Gastroesophageal sphincter (tissue), 4 donors: ENCODE measurements around the gene SCO2. TPM values are rescaled to one million over a fixed set of nuclear protein-coding genes. Genes with fewer than 3 reads are reported as not detected.

Experiments used
- ATAC-seq: fragments of 150-250 bp; one replicate; pipeline ENCODE4 v1.9.1; 2016; ENCODE audit warnings: mild to moderate bottlenecking, moderate library complexity
- H3K27ac ChIP-seq, 4 donors: fragments of 200-600 bp; sonication (generic) in 3 of 4; 1 replicate in 3 of 4; 2 replicates in 1 of 4; pipeline ENCODE4 v1.5.1; 2016 to 2019
- H3K27me3 ChIP-seq: fragments of 200-600 bp; sonication (generic); one replicate; pipeline ENCODE4 v1.5.1; 2019
- H3K36me3 ChIP-seq, 2 donors: fragments of 200-600 bp; sonication (generic); one replicate each; pipeline ENCODE4 v1.5.1; 2019; ENCODE audit warnings: control low read depth in 1 of 2
- H3K4me1 ChIP-seq, 3 donors: fragments of 200-600 bp; sonication (generic); 1 replicate in 2 of 3; 2 replicates in 1 of 3; pipeline ENCODE4 v1.5.1; 2016 to 2019; ENCODE audit warnings: control low read depth in 2 of 3
- H3K4me3 ChIP-seq, 2 donors: fragments of 200-600 bp; sonication (generic); one replicate each; pipeline ENCODE4 v1.5.1; 2019; ENCODE audit warnings: mild to moderate bottlenecking in 1 of 2, moderate library complexity in 1 of 2
- H3K9me3 ChIP-seq, 3 donors: fragments of 200-600 bp; sonication (generic); one replicate each; pipeline ENCODE4 v1.5.1; 2017 to 2019; ENCODE audit warnings: control low read depth in 2 of 3
- CTCF ChIP-seq, 4 experiments: fragments of 200-600 bp in 2 of 4; fragments of 450-650 bp in 2 of 4; sonication (generic) in 1 of 4; IDR thresholded peaks; one replicate each; pipeline ENCODE4 v1.5.1; 2017 to 2019; ENCODE audit warnings: antibody characterized with exemption in 4 of 4, mild to moderate bottlenecking in 2 of 4, moderate library complexity in 2 of 4
- EP300 ChIP-seq: sonication (generic); formaldehyde crosslinking; IDR thresholded peaks from one replicate; pipeline ENCODE4 v1.6.1; 2017; ENCODE audit warnings: antibody characterized with exemption, mild to moderate bottlenecking
- POLR2A ChIP-seq, 2 donors: fragments of 450-650 bp; IDR thresholded peaks; one replicate each; pipeline ENCODE4 v1.6.1; 2017; ENCODE audit warnings: antibody characterized with exemption in 2 of 2, mild to moderate bottlenecking in 2 of 2, moderate library complexity in 1 of 2
- POLR2AphosphoS5 ChIP-seq: sonication (generic); formaldehyde crosslinking; IDR thresholded peaks from one replicate; pipeline ENCODE4 v1.6.1; 2017; ENCODE audit warnings: antibody characterized with exemption
- WGBS, 2 donors: methylation state at CpG; one replicate each; pipeline ENCODE4 v1.1.5; 2018; ENCODE audit warnings: low coverage in 1 of 2; 5-methylcytosine and 5-hydroxymethylcytosine counted together
- total RNA-seq, 4 donors: library from RNA; depleted of rRNA; stranded (reverse); fragments of >200 nt; gene quantifications; one replicate each; pipeline ENCODE4 v1.1.0, GENCODE V29; 2016

SCO2 gene
- total RNA-seq, 4 donors from 2014 or later = 1.2 to 1.8 TPM; not detected in 2

GRCh38 chr22:50504369-50505211 is 20.8 kb downstream of the SCO2 start:
- ATAC-seq = no peak
- H3K9me3 ChIP-seq = no peaks in the 10 kb centered on the region
- H3K4me1 ChIP-seq = peaks cover 4 to 36% (median 23%) of the 10 kb centered on the region in 3 donors
- H3K36me3 ChIP-seq = peaks cover 0 to 42% of the 10 kb centered on the region in 2 donors
- H3K27ac ChIP-seq = no peak overlapping the region
- no peak for TF ChIP-seq EP300
- no peak for TF ChIP-seq CTCF (IDR thresholded peaks at IDR 0.05)
- TF ChIP-seq POLR2AphosphoS5 = no peak
- TF ChIP-seq POLR2A (IDR thresholded peaks at IDR 0.05) = no peak
- WGBS, 2 donors = no CpG with 5 or more reads among the region's 44 CpGs
- H3K4me3 ChIP-seq = no peak overlapping the region
- H3K27me3 ChIP-seq = no peaks in the 10 kb centered on the region

GRCh38 chr22:50503475-50504145 is 21.8 kb downstream of the SCO2 start:
- 80% methylated on average over 3 of the region's 26 CpGs; no CpG with 5 or more reads in 1 of the 2 donors for WGBS, 2 donors
- H3K4me3 ChIP-seq = no peak overlapping the region
- peaks cover 0 to 42% of the 10 kb centered on the region in 2 donors for H3K36me3 ChIP-seq
- H3K27me3 ChIP-seq = no peaks in the 10 kb centered on the region
- H3K9me3 ChIP-seq = no peaks in the 10 kb centered on the region
- ATAC-seq = no peak
- TF ChIP-seq POLR2AphosphoS5 = no peak
- no peak for TF ChIP-seq EP300
- TF ChIP-seq POLR2A (IDR thresholded peaks at IDR 0.05) = no peak
- TF ChIP-seq CTCF (IDR thresholded peaks at IDR 0.05) = no peak
- H3K27ac ChIP-seq = no peak overlapping the region
- peaks cover 4 to 28% (median 14%) of the 10 kb centered on the region in 3 donors for H3K4me1 ChIP-seq

- Histone ChIP-seq H3K4me3 (no peak overlapping the region), H3K27ac (no peak overlapping the region), H3K4me1 (peaks cover 4 to 30% (median 14%) of the 10 kb centered on the region in 3 donors), H3K27me3 (no peaks in the 10 kb centered on the region), H3K9me3 (no peaks in the 10 kb centered on the region), H3K36me3 (peaks cover 0 to 42% of the 10 kb centered on the region in 2 donors)
- no peak for ATAC-seq
- TF ChIP-seq POLR2AphosphoS5 (no peak), POLR2A (IDR thresholded peaks at IDR 0.05) (no peak)
- 45 to 100% methylated on average over 1 to 2 of the region's 24 CpGs for WGBS, 2 donors
These were observed 22.5 kb downstream of the SCO2 start for GRCh38 chr22:50502628-50503474.

GRCh38 chr22:50502096-50502495 is 23.3 kb downstream of the SCO2 start:
- TF ChIP-seq POLR2AphosphoS5 (no peak), CTCF (IDR thresholded peaks at IDR 0.05) (no peak), EP300 (no peak), POLR2A (IDR thresholded peaks at IDR 0.05) (no peak)
- WGBS, 2 donors = 73 to 100% methylated on average over 1 to 3 of the region's 6 CpGs
- H3K27me3 ChIP-seq = no peaks in the 10 kb centered on the region
- no peak overlapping the region for H3K27ac ChIP-seq
- peaks cover 4 to 28% (median 14%) of the 10 kb centered on the region in 3 donors for H3K4me1 ChIP-seq
- no peaks in the 10 kb centered on the region for H3K9me3 ChIP-seq
- H3K4me3 ChIP-seq = no peak overlapping the region
- peaks cover 0 to 42% of the 10 kb centered on the region in 2 donors for H3K36me3 ChIP-seq
- no peak for ATAC-seq

- Histone ChIP-seq H3K27ac (no peak overlapping the region), H3K36me3 (peaks cover 0 to 33% of the 10 kb centered on the region in 2 donors), H3K27me3 (no peaks in the 10 kb centered on the region), H3K4me3 (no peak overlapping the region), H3K4me1 (peaks cover 0 to 12% (median 0%) of the 10 kb centered on the region in 3 donors), H3K9me3 (no peaks in the 10 kb centered on the region)
- TF ChIP-seq CTCF (IDR thresholded peaks at IDR 0.05) = no peak
- TF ChIP-seq POLR2A (IDR thresholded peaks at IDR 0.05) = no peak
- TF ChIP-seq POLR2AphosphoS5 = no peak
- no peak for TF ChIP-seq EP300
- 67 to 84% methylated on average over 1 to 5 of the region's 12 CpGs for WGBS, 2 donors
- no peak for ATAC-seq
These were observed 24.9 kb downstream of the SCO2 start for GRCh38 chr22:50500452-50500851.
